ENCODE measurements around the gene SPRR5. TPM values are rescaled to one million over a fixed set of nuclear protein-coding genes. Genes with fewer than 3 reads are reported as not detected.

Gene SPRR5
- total and polyA plus RNA-seq, 2 experiments from 2014 or later, result not detected

DNA sequence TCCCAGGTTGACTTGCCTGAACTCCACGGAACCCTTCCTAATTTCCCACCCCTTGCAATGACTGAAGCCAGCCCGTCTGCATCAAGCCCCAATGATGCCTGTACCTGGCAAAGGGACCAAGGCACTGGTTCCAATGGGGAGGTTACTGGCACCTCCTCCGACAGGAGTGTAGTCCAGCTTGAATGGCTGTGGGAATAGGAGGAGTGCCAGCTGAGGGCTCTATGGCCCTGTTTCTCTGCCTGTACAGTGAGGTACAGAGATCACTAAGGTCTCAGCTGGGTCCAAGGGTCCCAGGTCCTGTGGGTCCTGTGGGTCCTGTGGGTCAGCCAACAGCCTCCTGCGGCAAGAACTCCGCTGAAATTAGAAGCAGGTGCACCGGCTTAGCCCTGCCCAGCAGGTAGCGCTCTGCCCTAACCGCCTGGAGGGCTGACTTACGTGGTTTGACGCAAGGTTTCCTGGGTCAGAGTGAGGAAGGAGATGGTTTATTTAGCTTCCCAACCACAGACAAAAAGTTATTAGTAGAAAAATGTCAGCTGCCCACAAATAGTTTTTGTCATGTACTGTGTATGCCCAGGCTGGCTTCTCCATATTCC lies 13.5 kb downstream of the SPRR5 start:
- H3K4me1 Mint-ChIP-seq, result no peaks in the 10 kb centered on the region
- H3K4me3 Mint-ChIP-seq, result no peak overlapping the region
- Histone ChIP-seq H2AFZ (peak overlapping the region; percentile 84), H3K36me3 (ENCODE audit: insufficient read depth) (no peaks in the 10 kb centered on the region), H3K79me2 (replicated peaks; ENCODE audit: insufficient read depth) (no peaks in the 10 kb centered on the region), H3K4me2 (no peak overlapping the region), H3K4me1 (ENCODE audit: insufficient read depth) (no peaks in the 10 kb centered on the region), H3K9me2 (ENCODE audit: insufficient read depth) (peaks cover 13% of the 10 kb centered on the region), H4K20me1 (replicated peaks; ENCODE audit: insufficient read depth) (no peaks in the 10 kb centered on the region), H3K27ac (ENCODE audit: low read depth) (no peak overlapping the region), H3K4me3 (no peak overlapping the region), H3K27me3 (ENCODE audit: insufficient read depth) (no peaks in the 10 kb centered on the region), H3F3A (replicated peaks; ENCODE audit: low read depth) (no peaks in the 10 kb centered on the region)
- ATAC-seq (peak; percentile 95), DNase-seq (ENCODE audit: low spot score) (peak; percentile 74)
- H3K27me3 Mint-ChIP-seq (ENCODE audit: insufficient read depth, low read depth, poor library complexity), result no peaks in the 10 kb centered on the region
- H3K9me3 Mint-ChIP-seq, result 0 out of 3 replicates have a peak, but pooled peaks cover 4% of the 10 kb centered on the region
- H3K27ac Mint-ChIP-seq, result no peak overlapping the region
- TF ChIP-seq, protein P1, sequence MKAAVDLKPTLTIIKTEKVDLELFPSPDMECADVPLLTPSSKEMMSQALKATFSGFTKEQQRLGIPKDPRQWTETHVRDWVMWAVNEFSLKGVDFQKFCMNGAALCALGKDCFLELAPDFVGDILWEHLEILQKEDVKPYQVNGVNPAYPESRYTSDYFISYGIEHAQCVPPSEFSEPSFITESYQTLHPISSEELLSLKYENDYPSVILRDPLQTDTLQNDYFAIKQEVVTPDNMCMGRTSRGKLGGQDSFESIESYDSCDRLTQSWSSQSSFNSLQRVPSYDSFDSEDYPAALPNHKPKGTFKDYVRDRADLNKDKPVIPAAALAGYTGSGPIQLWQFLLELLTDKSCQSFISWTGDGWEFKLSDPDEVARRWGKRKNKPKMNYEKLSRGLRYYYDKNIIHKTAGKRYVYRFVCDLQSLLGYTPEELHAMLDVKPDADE (IDR thresholded peaks at IDR 0.05), result no peak
- TF ChIP-seq, protein P2, sequence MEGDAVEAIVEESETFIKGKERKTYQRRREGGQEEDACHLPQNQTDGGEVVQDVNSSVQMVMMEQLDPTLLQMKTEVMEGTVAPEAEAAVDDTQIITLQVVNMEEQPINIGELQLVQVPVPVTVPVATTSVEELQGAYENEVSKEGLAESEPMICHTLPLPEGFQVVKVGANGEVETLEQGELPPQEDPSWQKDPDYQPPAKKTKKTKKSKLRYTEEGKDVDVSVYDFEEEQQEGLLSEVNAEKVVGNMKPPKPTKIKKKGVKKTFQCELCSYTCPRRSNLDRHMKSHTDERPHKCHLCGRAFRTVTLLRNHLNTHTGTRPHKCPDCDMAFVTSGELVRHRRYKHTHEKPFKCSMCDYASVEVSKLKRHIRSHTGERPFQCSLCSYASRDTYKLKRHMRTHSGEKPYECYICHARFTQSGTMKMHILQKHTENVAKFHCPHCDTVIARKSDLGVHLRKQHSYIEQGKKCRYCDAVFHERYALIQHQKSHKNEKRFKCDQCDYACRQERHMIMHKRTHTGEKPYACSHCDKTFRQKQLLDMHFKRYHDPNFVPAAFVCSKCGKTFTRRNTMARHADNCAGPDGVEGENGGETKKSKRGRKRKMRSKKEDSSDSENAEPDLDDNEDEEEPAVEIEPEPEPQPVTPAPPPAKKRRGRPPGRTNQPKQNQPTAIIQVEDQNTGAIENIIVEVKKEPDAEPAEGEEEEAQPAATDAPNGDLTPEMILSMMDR (conservative IDR thresholded peaks at IDR 0.05; ENCODE audit: low read depth in 2 of 2), result peak; percentile 71 to 92
- H3K36me3 Mint-ChIP-seq (ENCODE audit: low read depth), result no peaks in the 10 kb centered on the region; the same call in 2 of the 3 replicates

DNA sequence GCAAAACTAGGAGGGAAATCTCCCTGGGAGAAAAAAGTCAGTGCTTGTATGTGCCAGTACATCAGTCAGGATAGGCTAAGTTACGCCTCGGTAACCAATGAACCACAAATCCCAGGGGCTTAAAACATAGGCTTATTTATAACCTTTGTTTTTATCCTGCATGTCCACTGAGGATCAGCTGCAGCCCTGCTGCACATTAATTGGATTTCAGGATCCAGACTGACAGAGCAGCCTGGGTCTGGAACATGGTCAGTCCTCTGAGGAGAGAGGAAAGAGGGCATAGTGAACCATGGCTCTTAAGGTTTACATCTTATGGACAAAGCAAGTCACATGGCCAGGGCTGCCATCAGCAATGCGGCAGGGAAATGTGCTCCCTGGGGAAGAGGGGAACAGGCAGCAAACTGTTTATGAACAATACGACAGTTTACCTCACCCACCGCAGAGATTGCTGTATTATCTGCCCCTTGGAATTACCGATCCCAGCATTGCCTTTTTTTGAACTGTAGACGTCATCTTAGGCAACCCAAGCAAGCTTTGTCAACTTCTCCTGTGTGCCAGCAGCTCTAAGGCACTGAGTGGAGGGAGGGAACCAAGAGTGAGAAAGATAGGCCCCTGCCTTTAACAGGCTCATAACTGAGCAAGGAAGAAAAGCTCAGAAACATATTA lies 14.4 kb downstream of the SPRR5 start:
- Histone ChIP-seq H3K4me2 (no peak overlapping the region), H3K27me3 (ENCODE audit: insufficient read depth) (no peaks in the 10 kb centered on the region), H3F3A (replicated peaks; ENCODE audit: low read depth) (no peaks in the 10 kb centered on the region), H2AFZ (peak overlapping the region; percentile 84), H4K20me1 (replicated peaks; ENCODE audit: insufficient read depth) (no peaks in the 10 kb centered on the region), H3K4me1 (ENCODE audit: insufficient read depth) (no peaks in the 10 kb centered on the region), H3K79me2 (replicated peaks; ENCODE audit: insufficient read depth) (no peaks in the 10 kb centered on the region), H3K9me2 (ENCODE audit: insufficient read depth) (peaks cover 15% of the 10 kb centered on the region), H3K36me3 (ENCODE audit: insufficient read depth) (no peaks in the 10 kb centered on the region), H3K4me3 (no peak overlapping the region), H3K27ac (ENCODE audit: low read depth) (no peak overlapping the region)
- H3K4me3 Mint-ChIP-seq, result no peak overlapping the region
- H3K4me1 Mint-ChIP-seq, result no peaks in the 10 kb centered on the region
- ATAC-seq (no peak), DNase-seq (ENCODE audit: low spot score) (no peak)
- H3K9me3 Mint-ChIP-seq, result 0 out of 3 replicates have a peak, but pooled peaks cover 4% of the 10 kb centered on the region
- H3K27me3 Mint-ChIP-seq (ENCODE audit: insufficient read depth, low read depth, poor library complexity), result no peaks in the 10 kb centered on the region
- no peak overlapping the region for H3K27ac Mint-ChIP-seq
- H3K36me3 Mint-ChIP-seq (ENCODE audit: low read depth), result no peaks in the 10 kb centered on the region; the same call in 2 of the 3 replicates
- no peak for TF ChIP-seq EZH2 (IDR thresholded peaks at IDR 0.05; ENCODE audit: low read depth, unreplicated experiment)
- TF ChIP-seq ZNF331 (CRISPR knock-in tag; IDR thresholded peaks at IDR 0.05; ENCODE audit: low read depth), result no peak
- TF ChIP-seq CREB1 (CRISPR knock-in tag; IDR thresholded peaks at IDR 0.05; ENCODE audit: low read depth), result no peak
- TF ChIP-seq JUNB (IDR thresholded peaks at IDR 0.05; ENCODE audit: unreplicated experiment), result no peak
- TF ChIP-seq NANOG (IDR thresholded peaks at IDR 0.05; ENCODE audit: borderline replicate concordance), result no peak
- no peak for TF ChIP-seq EZH2phosphoT487 (IDR thresholded peaks at IDR 0.05; ENCODE audit: unreplicated experiment)
- TF ChIP-seq, protein P1 (IDR thresholded peaks at IDR 0.05), result no peak
- no peak for TF ChIP-seq ZNF114 (CRISPR knock-in tag; IDR thresholded peaks at IDR 0.05)
- TF ChIP-seq, protein P3, sequence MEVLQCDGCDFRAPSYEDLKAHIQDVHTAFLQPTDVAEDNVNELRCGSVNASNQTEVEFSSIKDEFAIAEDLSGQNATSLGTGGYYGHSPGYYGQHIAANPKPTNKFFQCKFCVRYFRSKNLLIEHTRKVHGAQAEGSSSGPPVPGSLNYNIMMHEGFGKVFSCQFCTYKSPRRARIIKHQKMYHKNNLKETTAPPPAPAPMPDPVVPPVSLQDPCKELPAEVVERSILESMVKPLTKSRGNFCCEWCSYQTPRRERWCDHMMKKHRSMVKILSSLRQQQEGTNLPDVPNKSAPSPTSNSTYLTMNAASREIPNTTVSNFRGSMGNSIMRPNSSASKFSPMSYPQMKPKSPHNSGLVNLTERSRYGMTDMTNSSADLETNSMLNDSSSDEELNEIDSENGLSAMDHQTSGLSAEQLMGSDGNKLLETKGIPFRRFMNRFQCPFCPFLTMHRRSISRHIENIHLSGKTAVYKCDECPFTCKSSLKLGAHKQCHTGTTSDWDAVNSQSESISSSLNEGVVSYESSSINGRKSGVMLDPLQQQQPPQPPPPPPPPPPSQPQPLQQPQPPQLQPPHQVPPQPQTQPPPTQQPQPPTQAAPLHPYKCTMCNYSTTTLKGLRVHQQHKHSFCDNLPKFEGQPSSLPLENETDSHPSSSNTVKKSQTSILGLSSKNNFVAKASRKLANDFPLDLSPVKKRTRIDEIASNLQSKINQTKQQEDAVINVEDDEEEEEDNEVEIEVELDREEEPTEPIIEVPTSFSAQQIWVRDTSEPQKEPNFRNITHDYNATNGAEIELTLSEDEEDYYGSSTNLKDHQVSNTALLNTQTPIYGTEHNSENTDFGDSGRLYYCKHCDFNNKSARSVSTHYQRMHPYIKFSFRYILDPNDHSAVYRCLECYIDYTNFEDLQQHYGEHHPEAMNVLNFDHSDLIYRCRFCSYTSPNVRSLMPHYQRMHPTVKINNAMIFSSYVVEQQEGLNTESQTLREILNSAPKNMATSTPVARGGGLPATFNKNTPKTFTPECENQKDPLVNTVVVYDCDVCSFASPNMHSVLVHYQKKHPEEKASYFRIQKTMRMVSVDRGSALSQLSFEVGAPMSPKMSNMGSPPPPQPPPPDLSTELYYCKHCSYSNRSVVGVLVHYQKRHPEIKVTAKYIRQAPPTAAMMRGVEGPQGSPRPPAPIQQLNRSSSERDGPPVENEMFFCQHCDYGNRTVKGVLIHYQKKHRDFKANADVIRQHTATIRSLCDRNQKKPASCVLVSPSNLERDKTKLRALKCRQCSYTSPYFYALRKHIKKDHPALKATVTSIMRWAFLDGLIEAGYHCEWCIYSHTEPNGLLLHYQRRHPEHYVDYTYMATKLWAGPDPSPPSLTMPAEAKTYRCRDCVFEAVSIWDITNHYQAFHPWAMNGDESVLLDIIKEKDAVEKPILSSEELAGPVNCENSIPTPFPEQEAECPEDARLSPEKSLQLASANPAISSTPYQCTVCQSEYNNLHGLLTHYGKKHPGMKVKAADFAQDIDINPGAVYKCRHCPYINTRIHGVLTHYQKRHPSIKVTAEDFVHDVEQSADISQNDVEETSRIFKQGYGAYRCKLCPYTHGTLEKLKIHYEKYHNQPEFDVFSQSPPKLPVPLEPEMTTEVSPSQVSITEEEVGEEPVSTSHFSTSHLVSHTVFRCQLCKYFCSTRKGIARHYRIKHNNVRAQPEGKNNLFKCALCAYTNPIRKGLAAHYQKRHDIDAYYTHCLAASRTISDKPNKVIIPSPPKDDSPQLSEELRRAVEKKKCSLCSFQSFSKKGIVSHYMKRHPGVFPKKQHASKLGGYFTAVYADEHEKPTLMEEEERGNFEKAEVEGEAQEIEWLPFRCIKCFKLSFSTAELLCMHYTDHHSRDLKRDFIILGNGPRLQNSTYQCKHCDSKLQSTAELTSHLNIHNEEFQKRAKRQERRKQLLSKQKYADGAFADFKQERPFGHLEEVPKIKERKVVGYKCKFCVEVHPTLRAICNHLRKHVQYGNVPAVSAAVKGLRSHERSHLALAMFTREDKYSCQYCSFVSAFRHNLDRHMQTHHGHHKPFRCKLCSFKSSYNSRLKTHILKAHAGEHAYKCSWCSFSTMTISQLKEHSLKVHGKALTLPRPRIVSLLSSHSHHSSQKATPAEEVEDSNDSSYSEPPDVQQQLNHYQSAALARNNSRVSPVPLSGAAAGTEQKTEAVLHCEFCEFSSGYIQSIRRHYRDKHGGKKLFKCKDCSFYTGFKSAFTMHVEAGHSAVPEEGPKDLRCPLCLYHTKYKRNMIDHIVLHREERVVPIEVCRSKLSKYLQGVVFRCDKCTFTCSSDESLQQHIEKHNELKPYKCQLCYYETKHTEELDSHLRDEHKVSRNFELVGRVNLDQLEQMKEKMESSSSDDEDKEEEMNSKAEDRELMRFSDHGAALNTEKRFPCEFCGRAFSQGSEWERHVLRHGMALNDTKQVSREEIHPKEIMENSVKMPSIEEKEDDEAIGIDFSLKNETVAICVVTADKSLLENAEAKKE (CRISPR knock-in tag; IDR thresholded peaks at IDR 0.05), result no peak

Data from GM23338 (cell line).